Ascending aorta (tissue), 2 donors: ENCODE results near the gene FGF9. TPM values are rescaled to one million over a fixed set of nuclear protein-coding genes. Genes with fewer than 3 reads are reported as not detected.

Experiments used
- DNase-seq, 2 donors: peaks; one replicate each; pipeline ENCODE4 v3.0.0-alpha.2; 2019; ENCODE audit warnings: low spot score in 2 of 2
- H3K27ac ChIP-seq, 2 donors: fragments of 200-600 bp; sonication (generic); one replicate each; pipeline ENCODE4 v1.5.1; 2016 to 2017; ENCODE audit warnings: mild to moderate bottlenecking in 1 of 2
- H3K27me3 ChIP-seq: fragments of 200-600 bp; sonication (generic); one replicate; pipeline ENCODE4 v1.5.1; 2017
- H3K36me3 ChIP-seq, 2 donors: fragments of 200-600 bp; sonication (generic); one replicate each; pipeline ENCODE4 v1.5.1; 2016
- H3K4me1 ChIP-seq, 2 donors: fragments of 200-600 bp; sonication (generic); one replicate each; pipeline ENCODE4 v1.5.1; 2016 to 2017; ENCODE audit warnings: mild to moderate bottlenecking in 1 of 2
- H3K4me3 ChIP-seq, 2 donors: fragments of 200-600 bp; sonication (generic); one replicate each; pipeline ENCODE4 v1.5.1; 2016 to 2017; ENCODE audit warnings: mild to moderate bottlenecking in 1 of 2
- H3K9me3 ChIP-seq, 2 donors: fragments of 200-600 bp; sonication (generic); one replicate each; pipeline ENCODE4 v1.5.1; 2016
- intact Hi-C: fragments of 100-400 bp; cut with DNase I; formaldehyde crosslinking; loops from one replicate; pipeline ENCODE4 v1.15.1; 2023
- total RNA-seq: library from RNA; depleted of rRNA; stranded (reverse); fragments of >200 nt; gene quantifications from one replicate; pipeline ENCODE4 v1.1.0, GENCODE V29; 2016
- TF ChIP-seq, protein P1 (sequence below), 3 experiments: fragments of 200-600 bp in 2 of 3; fragments of 450-650 bp in 1 of 3; sonication (generic) in 2 of 3; IDR thresholded peaks; one replicate each; pipeline ENCODE4 v1.5.1; 2016 to 2019; ENCODE audit warnings: antibody characterized with exemption in 3 of 3, mild to moderate bottlenecking in 1 of 3, moderate library complexity in 1 of 3

FGF9 gene
- total RNA-seq, 1 donor from 2014 or later = not detected

DNA sequence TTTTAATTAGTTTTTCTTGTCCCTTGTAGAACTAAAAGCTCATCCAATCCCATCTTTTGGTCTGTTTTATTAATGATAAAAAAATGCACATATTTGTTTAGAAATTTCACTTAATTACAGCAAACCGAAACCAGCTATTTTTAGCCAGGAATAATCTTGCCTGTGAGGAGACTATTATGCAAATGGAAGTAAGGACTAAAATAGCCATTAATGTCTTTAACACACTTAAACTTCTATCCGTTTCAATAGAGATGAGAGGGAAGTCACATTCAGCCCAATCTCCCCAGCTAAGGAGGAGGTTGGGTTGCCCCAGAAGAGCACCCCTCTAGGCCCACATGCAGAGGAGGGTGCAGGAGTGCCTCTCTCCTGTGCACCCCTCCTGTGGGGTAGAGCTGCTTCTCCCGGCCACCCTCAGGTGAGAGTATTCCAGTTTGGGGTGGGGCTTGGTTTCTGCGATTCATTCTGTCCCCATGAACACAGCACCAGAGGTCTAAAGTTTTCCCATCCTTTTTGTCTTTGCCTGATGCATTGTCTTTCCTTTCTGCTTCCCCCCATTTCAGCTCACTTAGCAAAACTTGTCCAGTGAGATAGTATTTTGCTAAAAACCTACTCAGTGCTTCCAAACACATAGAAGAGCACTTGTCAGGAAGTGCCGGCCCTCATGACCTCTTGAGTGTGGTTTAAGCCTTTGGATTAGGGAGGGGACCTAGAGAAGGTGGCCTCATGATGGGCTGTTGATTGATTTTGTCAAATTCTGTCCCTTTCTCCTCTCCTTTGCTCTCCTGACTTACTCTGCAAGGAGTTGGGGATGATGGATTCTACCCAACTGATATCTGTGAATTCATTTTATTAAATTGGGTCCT, 28.2 kb downstream of the FGF9 start:
- no peaks in the 10 kb centered on the region for H3K36me3 ChIP-seq
- H3K9me3 ChIP-seq = no peaks in the 10 kb centered on the region
- no peak overlapping the region for H3K27ac ChIP-seq
- TF ChIP-seq, protein P1, sequence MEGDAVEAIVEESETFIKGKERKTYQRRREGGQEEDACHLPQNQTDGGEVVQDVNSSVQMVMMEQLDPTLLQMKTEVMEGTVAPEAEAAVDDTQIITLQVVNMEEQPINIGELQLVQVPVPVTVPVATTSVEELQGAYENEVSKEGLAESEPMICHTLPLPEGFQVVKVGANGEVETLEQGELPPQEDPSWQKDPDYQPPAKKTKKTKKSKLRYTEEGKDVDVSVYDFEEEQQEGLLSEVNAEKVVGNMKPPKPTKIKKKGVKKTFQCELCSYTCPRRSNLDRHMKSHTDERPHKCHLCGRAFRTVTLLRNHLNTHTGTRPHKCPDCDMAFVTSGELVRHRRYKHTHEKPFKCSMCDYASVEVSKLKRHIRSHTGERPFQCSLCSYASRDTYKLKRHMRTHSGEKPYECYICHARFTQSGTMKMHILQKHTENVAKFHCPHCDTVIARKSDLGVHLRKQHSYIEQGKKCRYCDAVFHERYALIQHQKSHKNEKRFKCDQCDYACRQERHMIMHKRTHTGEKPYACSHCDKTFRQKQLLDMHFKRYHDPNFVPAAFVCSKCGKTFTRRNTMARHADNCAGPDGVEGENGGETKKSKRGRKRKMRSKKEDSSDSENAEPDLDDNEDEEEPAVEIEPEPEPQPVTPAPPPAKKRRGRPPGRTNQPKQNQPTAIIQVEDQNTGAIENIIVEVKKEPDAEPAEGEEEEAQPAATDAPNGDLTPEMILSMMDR (IDR thresholded peaks at IDR 0.05) = no peak
- no peak for DNase-seq
- intact Hi-C loops = no loop called here
- H3K4me3 ChIP-seq = no peak overlapping the region
- H3K4me1 ChIP-seq = no peaks in the 10 kb centered on the region
- H3K27me3 ChIP-seq = no peaks in the 10 kb centered on the region

DNA sequence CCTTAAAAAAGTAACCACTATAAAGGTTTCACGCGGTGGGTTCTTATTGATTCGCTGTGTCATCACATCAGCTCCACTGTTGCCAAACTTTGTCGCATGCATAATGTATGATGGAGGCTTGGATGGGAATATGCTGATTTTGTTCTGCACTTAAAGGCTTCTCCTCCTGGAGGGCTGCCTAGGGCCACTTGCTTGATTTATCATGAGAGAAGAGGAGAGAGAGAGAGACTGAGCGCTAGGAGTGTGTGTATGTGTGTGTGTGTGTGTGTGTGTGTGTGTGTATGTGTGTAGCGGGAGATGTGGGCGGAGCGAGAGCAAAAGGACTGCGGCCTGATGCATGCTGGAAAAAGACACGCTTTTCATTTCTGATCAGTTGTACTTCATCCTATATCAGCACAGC, 30.6 kb downstream of the FGF9 start:
- Histone ChIP-seq H3K4me1 (no peaks in the 10 kb centered on the region), H3K27me3 (no peaks in the 10 kb centered on the region), H3K9me3 (no peaks in the 10 kb centered on the region), H3K4me3 (no peak overlapping the region), H3K36me3 (no peaks in the 10 kb centered on the region), H3K27ac (no peak overlapping the region)
- intact Hi-C loops = no loop called here
- TF ChIP-seq, protein P1 (IDR thresholded peaks at IDR 0.05) = no peak
- no peak for DNase-seq

DNA sequence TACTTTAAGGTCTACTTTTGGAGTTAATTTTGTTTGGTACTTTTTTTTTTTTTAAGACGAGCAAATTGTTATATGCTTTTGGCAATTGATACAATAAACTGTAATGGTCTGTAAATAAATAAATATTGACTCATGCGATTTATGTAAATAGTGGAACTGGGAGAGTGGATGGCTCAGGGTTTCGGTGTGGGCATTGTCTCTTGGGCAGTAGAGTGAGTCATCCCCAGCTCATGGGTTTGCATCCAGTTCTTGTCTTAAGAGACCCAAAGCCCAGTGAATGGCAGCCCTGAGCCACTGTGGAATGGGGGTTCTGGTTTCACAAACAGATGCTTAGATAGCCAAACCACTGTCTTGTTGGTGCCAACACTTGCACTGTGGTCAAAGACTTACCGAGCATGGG, 33.0 kb downstream of the FGF9 start:
- Histone ChIP-seq H3K27ac (no peak overlapping the region), H3K4me1 (no peaks in the 10 kb centered on the region), H3K4me3 (no peak overlapping the region), H3K9me3 (no peaks in the 10 kb centered on the region), H3K36me3 (no peaks in the 10 kb centered on the region), H3K27me3 (no peaks in the 10 kb centered on the region)
- no peak for DNase-seq
- intact Hi-C loops = no loop called here
- TF ChIP-seq, protein P1 (IDR thresholded peaks at IDR 0.05) = no peak

DNA sequence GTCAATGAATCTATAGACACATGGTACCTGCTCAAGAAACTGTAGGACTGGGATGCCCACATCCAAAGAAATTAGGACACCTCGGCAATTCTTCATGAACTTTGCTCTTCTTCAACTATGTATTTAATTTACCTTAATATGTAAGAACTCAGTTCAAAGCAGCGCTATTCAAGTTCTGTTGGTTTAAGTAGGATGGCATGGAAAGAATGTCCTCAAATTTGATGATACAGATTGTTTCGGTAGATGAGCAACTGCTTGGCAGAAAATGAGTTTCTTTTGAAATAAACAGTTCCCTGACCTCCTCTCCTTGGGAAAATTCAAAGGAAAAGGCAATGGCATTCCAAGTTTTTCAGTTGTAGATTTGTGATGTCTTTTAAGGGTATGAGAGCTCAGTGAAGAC, 36.7 kb downstream of the FGF9 start:
- intact Hi-C loops = no loop called here
- Histone ChIP-seq H3K4me1 (no peaks in the 10 kb centered on the region), H3K4me3 (no peak overlapping the region), H3K27ac (no peak overlapping the region), H3K9me3 (peaks cover 0 to 2% of the 10 kb centered on the region in 2 donors), H3K27me3 (no peaks in the 10 kb centered on the region), H3K36me3 (no peaks in the 10 kb centered on the region)
- DNase-seq = no peak
- TF ChIP-seq, protein P1 (IDR thresholded peaks at IDR 0.05) = no peak

DNA sequence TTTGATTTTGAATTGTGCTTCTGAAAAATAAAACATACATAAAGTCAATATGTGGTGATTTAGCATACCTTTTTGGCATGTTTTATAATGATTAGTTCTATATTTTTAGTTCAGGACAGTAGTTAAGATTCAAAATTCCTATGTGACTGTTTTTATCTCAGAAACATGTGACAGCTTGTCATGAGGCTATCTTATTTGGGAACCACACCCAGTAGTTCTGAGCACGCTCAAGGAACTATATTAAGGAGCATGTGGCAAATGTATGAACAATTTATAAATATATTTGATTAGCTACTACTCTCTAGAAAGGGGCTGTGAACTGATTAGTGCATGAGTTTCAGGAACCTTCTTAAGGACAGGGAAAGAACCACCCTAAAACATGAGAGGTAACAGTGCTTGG, 38.8 kb downstream of the FGF9 start:
- no peaks in the 10 kb centered on the region for H3K36me3 ChIP-seq
- no peaks in the 10 kb centered on the region for H3K4me1 ChIP-seq
- no peak overlapping the region for H3K27ac ChIP-seq
- no peak for DNase-seq
- no peak overlapping the region for H3K4me3 ChIP-seq
- H3K27me3 ChIP-seq = no peaks in the 10 kb centered on the region
- H3K9me3 ChIP-seq = peaks cover 0 to 2% of the 10 kb centered on the region in 2 donors
- TF ChIP-seq, protein P1 (IDR thresholded peaks at IDR 0.05) = no peak
- intact Hi-C loops = no loop called here
